H1 (cell line): ENCODE data around the gene CES3. TPM values are rescaled to one million over a fixed set of nuclear protein-coding genes. Genes with fewer than 3 reads are reported as not detected.
"Not testable (repeated sequence)": the region's sequence is repeated elsewhere in the genome, so short reads cannot be mapped to it uniquely, and the experiment has no call there.

Experiments
- CTCF ChIA-PET: fragments of 300-600 bp; sonication (Branson Sonifier 250); formaldehyde crosslinking; loops from one replicate; lab custom pipeline; 2021; ENCODE audit not compliant: partially characterized antibody; lab: Charles Lee
- POLR2A ChIA-PET: fragments of 300-600 bp; sonication (Branson Sonifier 250); formaldehyde crosslinking; loops from one replicate; lab custom pipeline; 2021; ENCODE audit warnings: inconsistent platforms; ENCODE audit not compliant: partially characterized antibody; lab: Charles Lee
- DNase-seq, 2 experiments: peaks; one replicate each; pipeline versions ENCODE4 v3.0.0 to v3.0.0-alpha.2; 2010 to 2022; ENCODE audit warnings: low spot score in 2 of 2, low read depth in 1 of 2, mixed read lengths in 1 of 2
- FAIRE-seq: peaks from 2 replicates; lab custom pipeline; 2011; peaks lifted over from hg19 to GRCh38; lab: Jason Lieb, UNC
- H2AFZ ChIP-seq: 2 replicates; pipeline ENCODE4 v1.8.1; 2012; ENCODE audit warnings: low read length, inconsistent platforms
- H2AK5ac ChIP-seq: 2 replicates; pipeline ENCODE4 v1.6.1; 2013; ENCODE audit warnings: low read depth, low read length
- H2BK120ac ChIP-seq: replicated peaks from 2 replicates; pipeline ENCODE3; 2013; ENCODE audit warnings: low read depth, low read length, inconsistent platforms
- H2BK12ac ChIP-seq: 2 replicates; pipeline ENCODE4 v1.6.1; 2013; ENCODE audit warnings: low read depth, low read length
- H2BK15ac ChIP-seq: 2 replicates; pipeline ENCODE4 v1.6.1; 2013; ENCODE audit warnings: low read length
- H2BK20ac ChIP-seq: 2 replicates; pipeline ENCODE4 v1.6.1; 2013; ENCODE audit warnings: low read length
- H2BK5ac ChIP-seq: 2 replicates; pipeline ENCODE4 v1.6.1; 2013; ENCODE audit warnings: low read depth, low read length
- H3K14ac ChIP-seq: 2 replicates; pipeline ENCODE4 v1.6.1; 2013; ENCODE audit warnings: inconsistent platforms; ENCODE audit not compliant: insufficient read length
- H3K18ac ChIP-seq: 2 replicates; pipeline ENCODE4 v1.6.1; 2013; ENCODE audit warnings: low read length; ENCODE audit errors: extremely low read depth
- H3K23ac ChIP-seq: 2 replicates; pipeline ENCODE4 v1.6.1; 2013; ENCODE audit warnings: inconsistent platforms; ENCODE audit not compliant: insufficient read length
- H3K23me2 ChIP-seq: 2 replicates; pipeline ENCODE4 v1.6.1; 2013; ENCODE audit warnings: low read depth, low read length
- H3K27ac ChIP-seq: 2 replicates; pipeline ENCODE4 v1.6.1; 2011; ENCODE audit warnings: low read depth, low read length, inconsistent platforms
- H3K27me3 ChIP-seq, 4 experiments: replicated peaks in 1 of 4; 1 replicate in 1 of 4; 2 replicates in 3 of 4; pipeline versions ENCODE4 v1.6.1 to v1.8.1; 2011 to 2013; ENCODE audit warnings: low read length in 3 of 4, mild to moderate bottlenecking in 3 of 4, inconsistent platforms in 2 of 4, mixed read lengths in 2 of 4, moderate library complexity in 1 of 4; ENCODE audit not compliant: control insufficient read depth in 3 of 4, insufficient read depth in 3 of 4; ENCODE audit errors: extremely low read depth in 1 of 4
- H3K36me3 ChIP-seq, 4 experiments: 2 replicates each; pipeline versions ENCODE4 v1.6.1 to v1.8.1; 2011 to 2013; ENCODE audit warnings: mild to moderate bottlenecking in 4 of 4, low read length in 3 of 4, moderate library complexity in 2 of 4, control low read depth in 1 of 4, inconsistent platforms in 1 of 4; ENCODE audit not compliant: insufficient read depth in 4 of 4, control insufficient read depth in 2 of 4
- H3K4ac ChIP-seq: replicated peaks from 2 replicates; pipeline ENCODE3; 2013; ENCODE audit warnings: low read length, low read depth, mixed read lengths, inconsistent platforms; ENCODE audit not compliant: insufficient read length
- H3K4me1 ChIP-seq, 4 experiments: replicated peaks in 1 of 4; 1 replicate in 1 of 4; 2 replicates in 3 of 4; pipeline versions ENCODE4 v1.6.1 to v1.8.1; 2011 to 2013; ENCODE audit warnings: low read length in 3 of 4, inconsistent platforms in 2 of 4, mixed read lengths in 1 of 4; ENCODE audit not compliant: insufficient read depth in 4 of 4, control insufficient read depth in 3 of 4
- H3K4me2 ChIP-seq, 2 experiments: 2 replicates each; pipeline versions ENCODE4 v1.6.1 to v1.8.1; 2011 to 2013; ENCODE audit warnings: low read depth in 2 of 2, low read length in 2 of 2, control low read depth in 1 of 2, inconsistent platforms in 1 of 2, mild to moderate bottlenecking in 1 of 2; ENCODE audit not compliant: insufficient read depth in 1 of 2
- H3K4me3 ChIP-seq, 4 experiments: fragments of 200-600, 300-600 bp in 1 of 4; sonication (generic), shearing (Covaris generic), sonication (Bioruptor Twin) in 1 of 4; 2 replicates each; pipeline versions ENCODE4 v1.5.1 to v1.8.1; 2011 to 2016; ENCODE audit warnings: low read length in 4 of 4, low read depth in 3 of 4, control low read depth in 2 of 4, inconsistent platforms in 2 of 4, mild to moderate bottlenecking in 2 of 4, mixed read lengths in 1 of 4, moderate library complexity in 1 of 4; ENCODE audit not compliant: insufficient read depth in 2 of 4; ENCODE audit errors: extremely low read depth in 1 of 4
- H3K56ac ChIP-seq: replicated peaks from 2 replicates; pipeline ENCODE3; 2013; ENCODE audit warnings: low read depth, mild to moderate bottlenecking, mixed read lengths, low read length, inconsistent platforms; ENCODE audit not compliant: insufficient read length
- H3K79me1 ChIP-seq: 2 replicates; pipeline ENCODE4 v1.6.1; 2013; ENCODE audit warnings: low read depth, low read length, control low read depth
- H3K79me2 ChIP-seq, 2 experiments: 2 replicates each; pipeline versions ENCODE4 v1.6.1 to v1.8.1; 2012 to 2013; ENCODE audit warnings: low read length in 2 of 2, mild to moderate bottlenecking in 2 of 2, inconsistent platforms in 1 of 2; ENCODE audit not compliant: insufficient read depth in 2 of 2, control insufficient read depth in 1 of 2
- H3K9ac ChIP-seq, 4 experiments: replicated peaks in 1 of 4; 1 replicate in 1 of 4; 2 replicates in 3 of 4; pipeline versions ENCODE4 v1.6.1 to v1.8.1; 2011 to 2013; ENCODE audit warnings: low read depth in 3 of 4, low read length in 3 of 4, control low read depth in 2 of 4, mild to moderate bottlenecking in 2 of 4, moderate library complexity in 2 of 4, inconsistent platforms in 1 of 4; ENCODE audit errors: extremely low read depth in 1 of 4
- H3K9me3 ChIP-seq, 2 experiments: 2 replicates each; pipeline versions ENCODE4 v1.6.1 to v1.8.1; 2012 to 2013; ENCODE audit warnings: mild to moderate bottlenecking in 2 of 2, moderate library complexity in 2 of 2, control low read depth in 1 of 2, inconsistent platforms in 1 of 2, low read depth in 1 of 2, low read length in 1 of 2, mixed read lengths in 1 of 2; ENCODE audit not compliant: insufficient read depth in 2 of 2
- H4K20me1 ChIP-seq, 2 experiments: replicated peaks in 1 of 2; 2 replicates each; pipeline versions ENCODE3 to v1.8.1; 2011 to 2013; ENCODE audit warnings: inconsistent platforms in 2 of 2, low read length in 2 of 2, mild to moderate bottlenecking in 1 of 2; ENCODE audit not compliant: insufficient read depth in 2 of 2, control insufficient read depth in 1 of 2
- H4K5ac ChIP-seq: 2 replicates; pipeline ENCODE4 v1.6.1; 2013; ENCODE audit warnings: low read length, low read depth, mixed read lengths, inconsistent platforms; ENCODE audit not compliant: insufficient read length
- H4K8ac ChIP-seq: 2 replicates; pipeline ENCODE4 v1.8.0; 2013; ENCODE audit warnings: mild to moderate bottlenecking, moderate library complexity, low read length, inconsistent platforms; ENCODE audit not compliant: insufficient read depth; ENCODE audit errors: extremely low read depth
- H4K91ac ChIP-seq: replicated peaks from 2 replicates; pipeline ENCODE3; 2013; ENCODE audit warnings: low read length, mixed read lengths, inconsistent platforms; ENCODE audit not compliant: insufficient read length
- WGBS, 2 experiments: shearing (Covaris generic) in 1 of 2; methylation state at CpG; one replicate each; pipeline versions ENCODE4 v1.1.6 to v1.1.7; 2013 to 2015; ENCODE audit warnings: low lambda C conversion rate in 2 of 2, mixed read lengths in 2 of 2, inconsistent platforms in 1 of 2, low coverage in 1 of 2, missing lambda C conversion rate in 1 of 2; ENCODE audit not compliant: insufficient replicate concordance in 2 of 2, insufficient coverage in 1 of 2, insufficient read length in 1 of 2; ENCODE audit errors: extremely low coverage in 1 of 2, missing lambda C conversion rate in 1 of 2; 5-methylcytosine and 5-hydroxymethylcytosine counted together
- polyA plus RNA-seq, 7 experiments: library from polyadenylated mRNA; depleted of rRNA in 3 of 7; stranded (reverse) in 5 of 7; unstranded in 2 of 7; fragments of >200 nt in 5 of 7; fragments of 200-250 nt in 2 of 7; gene quantifications; 1 replicate in 5 of 7; 2 replicates in 1 of 7; 4 replicates in 1 of 7; pipeline versions ENCODE4 v1.2.1 to v1.2.3, GENCODE V29; 2011 to 2013; ENCODE audit warnings: missing spikeins in 2 of 7, mixed read lengths in 2 of 7
- total RNA-seq: library from RNA; stranded (reverse); fragmentation: NEBNext Ultra II Directional; extraction: Animal tissue kit (Norgen Biotek cat#: 25700); gene quantifications from 2 replicates; pipeline ENCODE4 v1.2.1, GENCODE V29; 2021

Gene CES3
- total and polyA plus RNA-seq, 2 of the 8 experiments (the other 6 are each of a cell fraction or from before 2014, with no cell fraction given), result 1.6 to 2.2 TPM

DNA sequence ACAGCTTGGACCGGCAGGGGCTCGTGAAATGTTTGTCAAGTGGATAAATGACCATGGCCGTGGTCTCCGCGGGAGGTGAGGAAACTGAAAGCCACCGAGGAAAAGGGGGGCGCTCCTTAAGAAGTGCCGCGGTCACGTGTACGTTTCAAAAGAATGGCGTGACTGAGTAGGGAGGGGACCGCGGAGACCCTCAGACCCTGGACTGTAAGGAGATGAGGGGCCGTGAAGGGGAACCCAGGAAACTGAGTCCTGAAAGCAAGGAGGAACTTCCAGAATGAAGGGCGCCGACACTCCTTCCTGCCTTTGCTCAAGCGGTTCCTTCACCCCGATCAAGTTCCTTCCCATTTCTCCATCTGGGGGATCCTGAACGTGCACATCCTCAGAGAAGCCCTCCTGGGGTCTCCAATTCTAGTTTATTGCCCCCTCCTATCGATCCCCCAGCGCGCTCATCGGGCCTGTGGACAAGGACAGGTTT, 26.2 kb upstream of the CES3 start:
- H3K4ac ChIP-seq, result peak overlapping the region; percentile 91
- H2BK15ac ChIP-seq, DNase-seq, H2BK20ac ChIP-seq, H3K23ac ChIP-seq, H3K27ac ChIP-seq, H2BK120ac ChIP-seq, H2BK5ac ChIP-seq, H4K20me1 ChIP-seq, H4K8ac ChIP-seq, H3K36me3 ChIP-seq, H3K4me1 ChIP-seq, H3K9me3 ChIP-seq, H4K5ac ChIP-seq, H2AK5ac ChIP-seq, H3K79me1 ChIP-seq, H3K79me2 ChIP-seq, H3K27me3 ChIP-seq, FAIRE-seq, H3K14ac ChIP-seq, H3K56ac ChIP-seq: not testable (repeated sequence)
- 8% methylated on average over 17 of the region's 24 CpGs; no CpG with 5 or more reads in 1 of the 2 experiments for WGBS, 2 experiments
- ChIA-PET POLR2A (interaction anchor here (0.5 to 1.8 kb wide), 2 partner anchors 55 to 178 kb away, joined by 3 to 5 read pairs; partner anchors contain the start of gene PDP2), CTCF (interaction anchor here (2.9 to 5.5 kb wide), 3 partner anchors 25 to 37 kb away, joined by 10 to 44 read pairs (median 13); no protein-coding TSS in a partner anchor)
- peak overlapping the region; percentile 60 for H4K91ac ChIP-seq
- H3K23me2 ChIP-seq, result peaks cover 15% of the 10 kb centered on the region; the same call in 1 of the 2 replicates
- 0 out of 2 replicates have a peak overlapping the region, but pooled peaks have one; percentile 84 for H2BK12ac ChIP-seq
- peak overlapping the region; percentile 89 to 99 for H3K4me2 ChIP-seq
- peak overlapping the region; percentile 95; the same call in 1 of the 2 replicates for H3K18ac ChIP-seq
- H3K9ac ChIP-seq, result peak overlapping the region; percentile 42 to 78 (median 60)
- peak overlapping the region; percentile 77; the same call in 1 of the 2 replicates for H2AFZ ChIP-seq
- H3K4me3 ChIP-seq, result peak overlapping the region; percentile 79 to 92 (median 90)
